HEK293T (cell line): ENCODE results near the gene CIC.

ENCODE experiments used
- CTCF ChIA-PET: fragments of 350-600 bp; formaldehyde crosslinking; extraction: SDS; loops from one replicate; lab custom pipeline; 2021; ENCODE audit warnings: antibody characterized with exemption, inconsistent platforms; lab: Yijun Ruan, JAX
- POLR2A ChIA-PET: fragments of 350-600 bp; formaldehyde crosslinking; extraction: SDS; loops from one replicate; lab custom pipeline; 2020; ENCODE audit warnings: antibody characterized with exemption, inconsistent platforms; lab: Yijun Ruan, JAX
- DNase-seq: peaks from one replicate; pipeline ENCODE4 v3.0.0; 2012; ENCODE audit warnings: mixed read lengths; ENCODE audit errors: extremely low spot score
- ARNT ChIP-seq: fragments of 450-650 bp; IDR thresholded peaks from 2 replicates; pipeline ENCODE4 v1.6.1; 2017; ENCODE audit warnings: mild to moderate bottlenecking
- BHLHE40 ChIP-seq: fragments of 450-650 bp; IDR thresholded peaks from 2 replicates; pipeline ENCODE4 v1.6.1; 2016; ENCODE audit warnings: mild to moderate bottlenecking, moderate library complexity, borderline replicate concordance
- CTBP1 ChIP-seq: fragments of 450-650 bp; IDR thresholded peaks from 2 replicates; pipeline ENCODE4 v1.6.1; 2016; ENCODE audit warnings: borderline replicate concordance
- ELF4 ChIP-seq: fragments of 450-650 bp; IDR thresholded peaks from 2 replicates; pipeline ENCODE4 v1.6.1; 2017; ENCODE audit warnings: antibody characterized with exemption
- FOXA1 ChIP-seq: fragments of 450-650 bp; IDR thresholded peaks from 2 replicates; pipeline ENCODE4 v1.6.1; 2016; ENCODE audit warnings: mild to moderate bottlenecking
- FOXK2 ChIP-seq: fragments of 450-650 bp; IDR thresholded peaks from 2 replicates; pipeline ENCODE4 v1.6.1; 2016; ENCODE audit warnings: mild to moderate bottlenecking
- FOXM1 ChIP-seq: fragments of 450-650 bp; IDR thresholded peaks from 2 replicates; pipeline ENCODE4 v1.6.1; 2017; ENCODE audit warnings: mild to moderate bottlenecking, borderline replicate concordance
- HDGF ChIP-seq: fragments of 450-650 bp; IDR thresholded peaks from 2 replicates; pipeline ENCODE4 v1.6.1; 2017; ENCODE audit warnings: antibody characterized with exemption, borderline replicate concordance
- L3MBTL2 ChIP-seq: fragments of 450-650 bp; conservative IDR thresholded peaks from 2 replicates; pipeline ENCODE4 v1.6.1; 2016; ENCODE audit warnings: mild to moderate bottlenecking
- LEF1 ChIP-seq: fragments of 450-650 bp; IDR thresholded peaks from 2 replicates; pipeline ENCODE4 v1.6.1; 2017; ENCODE audit warnings: mild to moderate bottlenecking, borderline replicate concordance
- NFRKB ChIP-seq: fragments of 450-650 bp; IDR thresholded peaks from 2 replicates; pipeline ENCODE4 v1.6.1; 2016; ENCODE audit warnings: mild to moderate bottlenecking, moderate library complexity
- SP1 ChIP-seq: fragments of 450-650 bp; IDR thresholded peaks from 2 replicates; pipeline ENCODE4 v1.6.1; 2017
- SUZ12 ChIP-seq: fragments of 450-650 bp; IDR thresholded peaks from 2 replicates; pipeline ENCODE4 v1.6.1; 2016; ENCODE audit warnings: mild to moderate bottlenecking
- TARDBP ChIP-seq: fragments of 450-650 bp; IDR thresholded peaks from 2 replicates; pipeline ENCODE4 v1.6.1; 2016
- ZNF384 ChIP-seq: fragments of 450-650 bp; IDR thresholded peaks from 2 replicates; pipeline ENCODE4 v1.6.1; 2016
- TF ChIP-seq, protein P1 (sequence below): fragments of 450-650 bp; IDR thresholded peaks from 2 replicates; pipeline ENCODE4 v1.6.1; 2016

The CIC gene

DNA sequence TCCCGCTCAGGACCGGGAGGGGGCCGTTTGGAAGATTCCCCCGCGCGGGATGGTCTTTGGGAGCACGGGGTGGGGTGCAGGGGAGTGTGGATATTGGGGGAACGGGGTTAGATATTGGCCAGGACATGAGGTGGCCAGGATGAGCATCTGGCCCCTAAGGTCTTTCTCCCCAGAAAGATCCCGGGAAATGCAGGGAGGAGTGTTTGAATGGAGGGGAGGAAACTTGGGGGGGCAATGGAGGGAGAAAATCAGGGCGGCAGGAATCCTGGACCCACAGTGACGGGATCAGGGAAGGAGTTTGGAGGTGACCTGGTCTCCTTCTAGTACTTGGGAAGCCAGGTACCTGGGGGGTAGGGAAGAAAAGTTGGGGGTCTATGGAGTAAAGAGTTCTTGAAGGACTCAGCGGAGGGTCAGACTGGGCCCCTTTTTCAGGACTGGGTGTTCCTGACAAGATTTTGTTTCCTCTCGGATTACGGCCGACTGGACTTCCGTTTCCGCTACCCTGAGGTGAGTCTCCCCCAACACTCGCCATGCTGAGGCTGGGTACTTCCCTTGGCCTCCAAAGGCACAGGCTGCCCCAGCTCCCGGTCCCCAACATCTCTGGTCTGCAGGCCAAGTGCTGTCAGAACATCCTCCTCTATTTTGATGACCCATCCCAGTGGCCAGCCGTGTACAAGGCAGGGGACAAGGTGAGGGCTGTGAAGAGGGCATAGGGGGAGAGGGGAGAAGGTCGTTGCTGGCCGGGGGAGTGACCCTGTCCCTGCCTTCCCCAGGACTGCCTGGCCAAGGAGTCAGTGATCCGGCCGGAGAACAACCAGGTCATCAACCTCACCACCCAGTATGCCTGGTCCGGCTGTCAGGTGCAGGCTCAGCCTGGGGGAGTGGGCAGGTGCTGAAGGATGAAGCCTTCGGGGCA is 45.0 kb downstream of the CIC start:
- no peak for TF ChIP-seq FOXA1
- TF ChIP-seq HDGF, result no peak
- TF ChIP-seq, protein P1, sequence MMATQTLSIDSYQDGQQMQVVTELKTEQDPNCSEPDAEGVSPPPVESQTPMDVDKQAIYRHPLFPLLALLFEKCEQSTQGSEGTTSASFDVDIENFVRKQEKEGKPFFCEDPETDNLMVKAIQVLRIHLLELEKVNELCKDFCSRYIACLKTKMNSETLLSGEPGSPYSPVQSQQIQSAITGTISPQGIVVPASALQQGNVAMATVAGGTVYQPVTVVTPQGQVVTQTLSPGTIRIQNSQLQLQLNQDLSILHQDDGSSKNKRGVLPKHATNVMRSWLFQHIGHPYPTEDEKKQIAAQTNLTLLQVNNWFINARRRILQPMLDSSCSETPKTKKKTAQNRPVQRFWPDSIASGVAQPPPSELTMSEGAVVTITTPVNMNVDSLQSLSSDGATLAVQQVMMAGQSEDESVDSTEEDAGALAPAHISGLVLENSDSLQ, result no peak
- TF ChIP-seq SP1, result no peak
- no peak for TF ChIP-seq FOXK2
- TF ChIP-seq FOXM1, result no peak
- TF ChIP-seq ARNT, result no peak
- no peak for TF ChIP-seq NFRKB
- TF ChIP-seq ELF4, result no peak
- TF ChIP-seq TARDBP, result no peak
- TF ChIP-seq CTBP1, result no peak
- DNase-seq, result no peak
- POLR2A ChIA-PET, result interaction anchor here (0.7 to 1.5 kb wide), 2 partner anchors 70 to 83 kb away, joined by 3 to 4 read pairs; no protein-coding TSS in a partner anchor
- CTCF ChIA-PET, result no interaction called here

DNA sequence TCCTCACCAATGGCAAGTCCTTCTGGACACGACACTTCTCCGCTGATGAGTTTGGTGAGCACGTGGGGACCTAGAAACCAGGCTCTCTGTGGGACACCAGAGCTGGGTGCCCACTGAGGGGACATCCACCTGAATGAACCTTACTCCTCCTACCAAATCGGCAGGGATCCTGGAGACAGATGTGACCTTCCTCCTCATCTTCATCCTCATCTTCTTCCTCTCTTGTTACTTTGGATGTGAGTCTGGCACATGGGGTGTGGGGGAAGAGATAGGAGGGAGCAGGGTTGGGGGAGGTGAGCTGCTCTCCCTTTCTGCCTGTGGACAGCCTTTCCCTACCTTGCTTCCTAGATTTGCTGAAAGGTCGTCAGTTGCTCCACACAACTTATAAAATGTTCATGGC is 46.0 kb downstream of the CIC start:
- TF ChIP-seq L3MBTL2, result no peak
- TF ChIP-seq CTBP1, result no peak
- no peak for TF ChIP-seq ZNF384
- no peak for TF ChIP-seq NFRKB
- no peak for TF ChIP-seq LEF1
- TF ChIP-seq, protein P1, result no peak
- no peak for TF ChIP-seq FOXK2
- TF ChIP-seq TARDBP, result no peak
- no peak for TF ChIP-seq BHLHE40
- TF ChIP-seq ARNT, result no peak
- TF ChIP-seq HDGF, result no peak
- TF ChIP-seq ELF4, result no peak
- TF ChIP-seq FOXA1, result no peak
- TF ChIP-seq SUZ12, result no peak
- TF ChIP-seq SP1, result no peak
- TF ChIP-seq FOXM1, result no peak
- ChIA-PET POLR2A (no interaction called here), CTCF (no interaction called here)
- DNase-seq, result no peak

DNA sequence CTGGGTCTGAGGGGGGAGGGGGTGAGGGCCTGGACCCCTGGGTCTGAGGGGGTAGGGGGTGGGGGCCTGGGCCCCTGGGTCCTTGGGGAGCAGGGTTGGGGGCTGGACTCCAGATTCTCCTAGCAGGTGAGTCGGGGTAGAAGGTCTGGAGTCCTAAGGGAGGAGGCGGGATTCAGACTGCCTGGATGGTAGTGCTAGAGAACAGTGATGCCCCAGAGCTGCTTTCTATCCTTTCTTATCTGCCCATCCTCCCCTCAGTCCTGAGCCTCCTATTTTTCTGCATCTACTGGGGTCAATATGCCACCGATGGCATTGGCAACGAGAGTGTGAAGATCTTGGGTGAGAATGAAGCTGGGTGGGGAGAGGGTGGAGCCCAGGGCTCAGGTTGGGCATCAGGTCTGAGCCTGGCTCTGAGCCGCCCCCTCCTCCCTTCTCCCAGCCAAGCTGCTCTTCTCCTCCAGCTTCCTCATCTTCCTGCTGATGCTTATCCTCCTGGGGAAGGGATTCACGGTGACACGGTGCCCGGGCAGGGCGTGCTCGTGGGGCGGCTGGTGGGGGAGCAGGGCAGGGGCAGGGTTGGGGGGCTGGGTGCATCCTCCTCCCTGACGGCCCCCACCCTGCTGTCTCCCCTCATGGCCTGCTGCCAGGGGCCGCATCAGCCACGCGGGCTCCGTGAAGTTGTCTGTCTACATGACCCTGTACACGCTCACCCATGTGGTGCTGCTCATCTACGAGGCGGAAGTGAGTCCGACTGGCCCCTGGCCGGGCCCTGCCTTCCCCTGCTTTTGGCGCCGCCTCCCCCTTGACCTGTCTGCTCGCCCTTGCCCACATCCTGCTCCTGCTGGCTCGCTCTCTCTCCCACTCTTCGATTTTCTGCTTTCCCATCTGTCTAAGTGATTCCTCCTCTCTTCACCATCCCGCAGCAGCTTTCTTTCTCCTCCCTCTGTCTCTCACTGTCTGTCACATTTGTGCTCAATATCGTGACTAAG is 47.5 kb downstream of the CIC start:
- TF ChIP-seq ARNT (no peak), HDGF (no peak), ZNF384 (no peak), ELF4 (no peak), SP1 (no peak)
- DNase-seq, result no peak
- ChIA-PET CTCF (no interaction called here), POLR2A (no interaction called here)

DNA sequence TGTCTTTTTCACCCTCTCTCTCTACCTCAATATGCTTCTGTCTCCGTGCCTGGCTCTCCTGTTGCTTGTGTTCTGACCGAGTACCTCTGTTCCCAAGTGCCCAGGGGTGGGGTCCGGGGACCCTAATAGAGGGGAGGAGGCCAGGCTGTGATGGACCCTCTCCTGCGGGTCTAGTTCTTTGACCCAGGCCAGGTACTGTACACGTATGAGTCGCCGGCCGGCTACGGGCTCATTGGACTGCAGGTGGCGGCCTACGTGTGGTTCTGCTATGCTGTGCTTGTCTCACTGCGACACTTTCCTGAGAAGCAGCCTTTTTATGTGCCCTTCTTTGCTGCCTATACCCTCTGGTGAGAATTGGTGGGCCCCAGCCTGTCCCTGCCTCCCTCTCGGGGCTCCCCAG is 48.5 kb downstream of the CIC start:
- TF ChIP-seq LEF1, result no peak
- TF ChIP-seq BHLHE40, result no peak
- no peak for TF ChIP-seq FOXA1
- no peak for TF ChIP-seq TARDBP
- no peak for TF ChIP-seq NFRKB
- TF ChIP-seq, protein P1, result no peak
- no peak for TF ChIP-seq FOXK2
- TF ChIP-seq SP1, result no peak
- no peak for TF ChIP-seq L3MBTL2
- ChIA-PET CTCF (no interaction called here), POLR2A (no interaction called here)
- DNase-seq, result no peak

DNA sequence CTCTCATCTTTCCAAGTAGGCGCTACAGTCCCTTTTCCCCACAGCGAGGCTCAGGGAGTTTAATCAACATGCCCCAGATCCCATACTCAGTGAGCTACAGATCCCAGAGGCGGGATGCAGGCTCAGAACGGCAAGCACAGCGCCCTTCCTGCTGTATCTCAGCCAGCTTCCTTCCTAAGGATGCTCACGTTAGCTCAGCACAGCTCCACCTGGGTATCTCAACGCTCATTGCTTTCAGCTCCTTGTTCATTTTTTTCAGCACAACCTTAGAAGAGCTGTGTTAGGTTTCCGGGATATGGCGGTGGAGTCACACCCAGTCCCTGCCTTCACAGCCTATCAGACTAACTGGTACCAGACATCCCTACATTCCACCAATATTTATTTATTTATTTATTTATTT is 53.3 kb downstream of the CIC start:
- POLR2A ChIA-PET, result interaction anchor here (1.3 to 1.6 kb wide), 2 partner anchors 20 to 79 kb away, joined by 3 read pairs; partner anchors contain the start of gene PAFAH1B3
- CTCF ChIA-PET, result no interaction called here
- no peak for TF ChIP-seq L3MBTL2
- no peak for TF ChIP-seq SP1
- no peak for TF ChIP-seq HDGF
- TF ChIP-seq TARDBP, result no peak
- TF ChIP-seq FOXM1, result no peak
- TF ChIP-seq NFRKB, result no peak
- TF ChIP-seq FOXA1, result no peak
- no peak for TF ChIP-seq BHLHE40
- no peak for TF ChIP-seq CTBP1
- no peak for TF ChIP-seq LEF1
- TF ChIP-seq, protein P1, result no peak
- TF ChIP-seq SUZ12, result no peak
- no peak for DNase-seq
